NB4 (cell line): ENCODE results near the gene OR6V1.
"Not testable (repeated sequence)": the region's sequence is repeated elsewhere in the genome, so short reads cannot be mapped to it uniquely, and the experiment has no call there.

Experiments
- DNase-seq: peaks from one replicate; pipeline ENCODE4 v3.0.0; 2010; ENCODE audit warnings: low read depth
- H3K4me3 ChIP-seq: one replicate; pipeline ENCODE4 v1.5.1; 2011; ENCODE audit warnings: mild to moderate bottlenecking, low read depth, low read length, moderate library complexity
- MYC ChIP-seq: IDR thresholded peaks from 2 replicates; pipeline ENCODE4 v1.6.1; 2011; ENCODE audit warnings: low read depth, low read length
- POLR2A ChIP-seq: IDR thresholded peaks from 2 replicates; pipeline ENCODE4 v1.6.1; 2011; ENCODE audit warnings: mild to moderate bottlenecking; ENCODE audit not compliant: insufficient read length; ENCODE audit errors: extremely low read depth
- TF ChIP-seq, protein P1 (sequence below): IDR thresholded peaks from one replicate; pipeline ENCODE4 v1.5.1; 2012; ENCODE audit warnings: low read depth, low read length
- TF ChIP-seq, protein P2 (sequence below): IDR thresholded peaks from 2 replicates; pipeline ENCODE4 v1.6.1; 2011; ENCODE audit warnings: low read depth, low read length

OR6V1 gene

DNA sequence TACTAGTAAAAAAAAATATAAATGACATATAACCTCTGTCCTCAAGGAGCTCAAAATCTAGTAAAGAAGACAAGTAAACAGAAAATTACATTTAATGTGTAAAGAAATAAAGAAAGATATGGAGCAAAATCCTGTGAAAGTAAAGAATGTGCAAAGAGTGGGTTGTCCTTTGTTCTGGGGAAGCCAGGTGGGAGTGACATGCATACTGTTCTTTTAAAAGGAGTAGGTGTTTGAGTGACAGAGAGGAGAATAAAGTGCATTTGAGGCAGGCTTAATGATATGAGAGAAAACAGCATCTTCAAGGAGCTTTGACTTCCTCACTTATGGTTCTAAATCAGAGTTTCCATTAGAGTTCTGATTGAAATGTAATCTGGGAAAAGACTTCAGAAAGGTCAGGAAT, 22.0 kb downstream of the OR6V1 start:
- TF ChIP-seq, protein P1, sequence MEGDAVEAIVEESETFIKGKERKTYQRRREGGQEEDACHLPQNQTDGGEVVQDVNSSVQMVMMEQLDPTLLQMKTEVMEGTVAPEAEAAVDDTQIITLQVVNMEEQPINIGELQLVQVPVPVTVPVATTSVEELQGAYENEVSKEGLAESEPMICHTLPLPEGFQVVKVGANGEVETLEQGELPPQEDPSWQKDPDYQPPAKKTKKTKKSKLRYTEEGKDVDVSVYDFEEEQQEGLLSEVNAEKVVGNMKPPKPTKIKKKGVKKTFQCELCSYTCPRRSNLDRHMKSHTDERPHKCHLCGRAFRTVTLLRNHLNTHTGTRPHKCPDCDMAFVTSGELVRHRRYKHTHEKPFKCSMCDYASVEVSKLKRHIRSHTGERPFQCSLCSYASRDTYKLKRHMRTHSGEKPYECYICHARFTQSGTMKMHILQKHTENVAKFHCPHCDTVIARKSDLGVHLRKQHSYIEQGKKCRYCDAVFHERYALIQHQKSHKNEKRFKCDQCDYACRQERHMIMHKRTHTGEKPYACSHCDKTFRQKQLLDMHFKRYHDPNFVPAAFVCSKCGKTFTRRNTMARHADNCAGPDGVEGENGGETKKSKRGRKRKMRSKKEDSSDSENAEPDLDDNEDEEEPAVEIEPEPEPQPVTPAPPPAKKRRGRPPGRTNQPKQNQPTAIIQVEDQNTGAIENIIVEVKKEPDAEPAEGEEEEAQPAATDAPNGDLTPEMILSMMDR: no peak
- no peak for TF ChIP-seq MYC
- TF ChIP-seq, protein P2, sequence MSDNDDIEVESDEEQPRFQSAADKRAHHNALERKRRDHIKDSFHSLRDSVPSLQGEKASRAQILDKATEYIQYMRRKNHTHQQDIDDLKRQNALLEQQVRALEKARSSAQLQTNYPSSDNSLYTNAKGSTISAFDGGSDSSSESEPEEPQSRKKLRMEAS: no peak
- no peak for TF ChIP-seq POLR2A
- DNase-seq: no peak
- H3K4me3 ChIP-seq: no peak overlapping the region

DNA sequence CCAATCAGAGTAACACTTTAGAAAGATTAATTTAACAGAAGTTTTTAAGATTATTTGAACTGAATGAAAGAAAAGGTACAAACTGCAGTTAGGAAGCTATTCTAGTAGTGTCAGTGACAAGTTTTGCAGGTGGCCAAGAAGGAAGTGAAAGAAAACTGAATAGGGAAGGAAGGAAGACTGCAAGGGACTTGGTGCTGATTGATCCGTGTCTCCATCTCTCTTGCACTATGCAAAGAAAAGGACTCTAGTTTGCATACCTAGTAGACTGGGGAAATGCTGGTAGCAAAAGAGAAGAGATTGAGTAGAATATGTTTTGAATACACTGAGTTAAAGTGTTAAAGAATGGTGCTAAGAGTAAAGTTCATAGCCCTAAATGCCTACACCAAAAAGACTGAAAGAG, 33.0 kb downstream of the OR6V1 start:
- no peak for DNase-seq
- H3K4me3 ChIP-seq: no peak overlapping the region
- TF ChIP-seq, protein P1: no peak
- TF ChIP-seq, protein P2: no peak
- no peak for TF ChIP-seq MYC
- TF ChIP-seq POLR2A: no peak

DNA sequence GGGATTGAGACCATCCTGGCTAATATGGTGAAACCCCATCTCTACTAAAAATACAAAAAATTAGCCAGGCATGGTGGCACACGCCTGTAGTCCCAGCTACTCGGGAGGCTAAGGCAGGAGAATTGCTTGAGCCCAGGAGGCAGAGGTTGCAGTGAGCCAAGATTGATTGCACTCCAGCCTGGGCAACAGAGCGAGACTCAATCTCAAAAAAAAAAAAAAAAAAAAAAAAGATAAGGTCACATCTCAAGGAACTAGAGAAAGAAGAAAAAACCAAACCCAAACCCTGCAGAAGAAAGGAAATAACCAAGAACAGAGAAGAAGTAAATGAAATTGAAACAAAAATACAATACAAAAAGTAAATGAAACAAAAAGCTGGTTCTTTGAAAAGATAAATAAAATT, 33.5 kb downstream of the OR6V1 start:
- not testable (repeated sequence) for DNase-seq, H3K4me3 ChIP-seq

DNA sequence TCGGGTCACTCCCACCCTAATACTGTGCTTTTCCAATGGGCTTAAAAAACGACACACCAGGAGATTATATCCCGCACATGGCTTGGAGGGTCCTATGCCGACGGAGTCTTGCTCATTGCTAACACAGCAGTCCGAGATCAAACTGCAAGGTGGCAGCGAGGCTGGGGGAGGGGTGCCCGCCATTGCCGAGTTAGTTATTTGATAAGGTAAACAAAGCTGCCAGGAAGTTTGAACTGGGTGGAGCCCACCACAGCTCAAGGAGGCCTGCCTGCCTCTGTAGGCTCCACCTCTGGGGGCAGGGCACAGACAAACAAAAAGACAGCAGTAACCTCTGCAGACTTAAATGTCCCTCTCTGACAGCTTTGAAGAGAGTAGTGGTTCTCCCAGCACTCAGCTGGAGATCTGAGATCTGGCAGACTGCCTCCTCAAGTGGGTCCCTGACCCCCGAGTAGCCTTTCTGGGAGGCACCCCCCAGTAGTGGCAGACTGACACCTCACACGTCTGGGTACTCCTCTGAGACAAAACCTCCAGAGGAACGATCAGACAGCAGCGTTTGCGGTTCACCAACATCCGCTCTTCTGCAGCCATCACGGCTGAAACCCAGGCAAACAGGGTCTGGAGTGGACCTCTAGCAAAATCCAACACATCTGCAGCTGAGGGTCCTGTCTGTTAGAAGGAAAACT, 36.5 kb downstream of the OR6V1 start:
- not testable (repeated sequence) for H3K4me3 ChIP-seq, DNase-seq

DNA sequence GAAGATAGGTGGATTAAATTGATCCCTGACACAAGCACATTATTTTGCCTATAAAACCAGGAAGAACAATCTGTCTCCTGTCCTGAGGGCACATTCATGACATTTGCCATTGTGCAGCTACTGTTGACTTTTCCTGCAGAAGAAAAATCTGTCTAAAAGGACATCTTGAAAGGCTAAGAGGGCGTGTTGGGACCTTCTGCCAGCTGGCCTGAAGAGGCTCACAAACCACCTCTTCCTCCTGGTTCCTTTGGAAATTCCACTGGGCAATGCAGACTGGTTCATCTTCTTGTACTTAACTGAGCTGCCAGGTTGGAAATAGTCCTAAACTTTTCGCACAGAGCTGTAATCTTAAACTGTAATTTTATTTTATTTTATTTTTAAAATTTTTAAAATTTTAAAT, 44.0 kb downstream of the OR6V1 start:
- TF ChIP-seq MYC: no peak
- TF ChIP-seq, protein P2: no peak
- no peak for TF ChIP-seq POLR2A
- TF ChIP-seq, protein P1: no peak
- no peak for DNase-seq
- no peak overlapping the region for H3K4me3 ChIP-seq

DNA sequence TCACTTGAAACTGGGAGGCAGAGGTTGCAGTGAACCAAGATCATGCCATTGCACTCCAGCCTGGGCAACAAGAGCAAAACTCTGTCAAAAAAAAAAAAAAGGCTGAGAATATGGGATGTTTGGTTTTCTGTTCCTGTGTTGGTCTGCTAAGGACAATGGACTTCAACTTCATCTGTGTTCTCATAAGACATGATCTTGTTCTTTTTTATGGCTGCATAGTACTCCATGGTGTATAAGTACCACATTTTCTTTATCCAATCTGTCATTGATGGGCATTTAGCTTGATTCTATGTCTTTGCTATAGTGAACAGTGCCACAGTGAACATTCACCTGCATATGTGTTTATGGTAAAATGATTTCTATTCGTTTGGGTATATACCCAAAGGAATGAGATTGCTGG, 47.4 kb downstream of the OR6V1 start:
- not testable (repeated sequence) for DNase-seq, H3K4me3 ChIP-seq
